Liver (tissue), 9 donors: ENCODE measurements around the gene TIFAB. TPM values are rescaled to one million over a fixed set of nuclear protein-coding genes. Genes with fewer than 3 reads are reported as not detected.

ENCODE experiments used
- DNase-seq: peaks from one replicate; pipeline ENCODE4 v3.0.0-alpha.2; 2017; ENCODE audit warnings: low spot score
- H3K27ac ChIP-seq, 2 donors: one replicate each; pipeline ENCODE4 v1.7.0; 2013; ENCODE audit warnings: inconsistent platforms in 2 of 2, low read length in 2 of 2, control low read depth in 1 of 2, low read depth in 1 of 2, mild to moderate bottlenecking in 1 of 2
- H3K27me3 ChIP-seq, 4 donors: one replicate each; pipeline versions ENCODE4 v1.6.1 to v1.7.0; 2013; ENCODE audit warnings: low read length in 3 of 4, inconsistent platforms in 1 of 4, mild to moderate bottlenecking in 1 of 4, moderate library complexity in 1 of 4; ENCODE audit not compliant: control insufficient read depth in 4 of 4, insufficient read depth in 4 of 4
- H3K36me3 ChIP-seq, 4 donors: one replicate each; pipeline versions ENCODE4 v1.6.1 to v1.7.0; 2013; ENCODE audit warnings: low read length in 3 of 4, mild to moderate bottlenecking in 3 of 4, low read depth in 1 of 4, moderate library complexity in 1 of 4; ENCODE audit not compliant: control insufficient read depth in 4 of 4, insufficient read depth in 3 of 4
- H3K4me1 ChIP-seq, 4 donors: one replicate each; pipeline versions ENCODE4 v1.6.1 to v1.7.0; 2013; ENCODE audit warnings: low read length in 3 of 4, mild to moderate bottlenecking in 3 of 4, moderate library complexity in 1 of 4; ENCODE audit not compliant: control insufficient read depth in 4 of 4, insufficient read depth in 4 of 4
- H3K4me3 ChIP-seq, 3 donors: one replicate each; pipeline versions ENCODE4 v1.6.1 to v1.7.0; 2013; ENCODE audit warnings: low read length in 3 of 3, control low read depth in 1 of 3, low read depth in 1 of 3, mild to moderate bottlenecking in 1 of 3
- H3K9ac ChIP-seq, 2 donors: one replicate each; pipeline ENCODE4 v1.7.0; 2013; ENCODE audit warnings: low read length in 2 of 2, mild to moderate bottlenecking in 2 of 2, moderate library complexity in 2 of 2, control low read depth in 1 of 2, low read depth in 1 of 2
- H3K9me3 ChIP-seq, 4 donors: one replicate each; pipeline versions ENCODE4 v1.6.1 to v1.7.0; 2013; ENCODE audit warnings: low read length in 3 of 4; ENCODE audit not compliant: control insufficient read depth in 4 of 4
- ATF3 ChIP-seq: IDR thresholded peaks from 2 replicates; pipeline ENCODE4 v1.6.1; 2016; ENCODE audit warnings: antibody characterized with exemption
- EGR1 ChIP-seq, 2 donors: IDR thresholded peaks; 2 replicates each; pipeline ENCODE4 v1.6.1; 2016 to 2018; ENCODE audit warnings: antibody characterized with exemption in 2 of 2, low read depth in 2 of 2
- FOXA1 ChIP-seq: IDR thresholded peaks from 2 replicates; pipeline ENCODE4 v1.6.1; 2016; ENCODE audit warnings: antibody characterized with exemption
- FOXA2 ChIP-seq: IDR thresholded peaks from 2 replicates; pipeline ENCODE4 v1.6.1; 2016; ENCODE audit warnings: antibody characterized with exemption
- GABPA ChIP-seq, 2 donors: IDR thresholded peaks in 1 of 2; conservative IDR thresholded peaks in 1 of 2; 2 replicates each; pipeline ENCODE4 v1.6.1; 2016; ENCODE audit warnings: antibody characterized with exemption in 2 of 2, mild to moderate bottlenecking in 1 of 2, moderate library complexity in 1 of 2
- HNF4A ChIP-seq, 2 donors: conservative IDR thresholded peaks; 2 replicates each; pipeline ENCODE4 v1.6.1; 2016; ENCODE audit warnings: antibody characterized with exemption in 2 of 2, mild to moderate bottlenecking in 2 of 2
- JUND ChIP-seq, 2 donors: IDR thresholded peaks; 2 replicates each; pipeline ENCODE4 v1.6.1; 2016; ENCODE audit warnings: antibody characterized with exemption in 2 of 2
- MAX ChIP-seq: IDR thresholded peaks from 2 replicates; pipeline ENCODE4 v1.6.1; 2016; ENCODE audit warnings: antibody characterized with exemption
- NR2F2 ChIP-seq: IDR thresholded peaks from 2 replicates; pipeline ENCODE4 v1.6.1; 2016; ENCODE audit warnings: antibody characterized with exemption
- RXRA ChIP-seq, 2 donors: IDR thresholded peaks; 2 replicates each; pipeline ENCODE4 v1.6.1; 2017 to 2018; ENCODE audit warnings: antibody characterized with exemption in 2 of 2, mild to moderate bottlenecking in 1 of 2
- SP1 ChIP-seq: IDR thresholded peaks from 2 replicates; pipeline ENCODE4 v1.6.1; 2018; ENCODE audit warnings: antibody characterized with exemption, mild to moderate bottlenecking
- TAF1 ChIP-seq: conservative IDR thresholded peaks from 2 replicates; pipeline ENCODE4 v1.6.1; 2016; ENCODE audit warnings: antibody characterized with exemption, mild to moderate bottlenecking
- YY1 ChIP-seq: IDR thresholded peaks from 2 replicates; pipeline ENCODE4 v1.6.1; 2016; ENCODE audit warnings: antibody characterized with exemption, mild to moderate bottlenecking
- WGBS: extraction: QIAGEN DNeasy Blood & Tissue Kit; methylation state at CpG from one replicate; pipeline ENCODE4 v1.1.7; 2013; 5-methylcytosine and 5-hydroxymethylcytosine counted together
- polyA plus RNA-seq, 2 donors: library from polyadenylated mRNA; stranded (reverse) in 1 of 2; unstranded in 1 of 2; fragments of 200-250 nt in 1 of 2; fragments of >200 nt in 1 of 2; fragmentation: Nextera tagmentation in 1 of 2; extraction: Ambion mirVana in 1 of 2; gene quantifications; one replicate each; pipeline versions ENCODE4 v1.2.1 to v1.2.3, GENCODE V29; 2013 to 2015
- total RNA-seq, 2 donors: library from RNA; depleted of rRNA; stranded (reverse); fragments of >200 nt; gene quantifications; one replicate each; pipeline ENCODE4 v1.2.3, GENCODE V29; 2014
- TF ChIP-seq, protein P1 (sequence below): fragments of 150-350 bp; IDR thresholded peaks from 2 replicates; pipeline ENCODE4 v1.5.1; 2017; ENCODE audit warnings: improper control_type of control experiment, low read depth, low read length; ENCODE audit not compliant: missing input control
- TF ChIP-seq, protein P2 (sequence below): IDR thresholded peaks from 2 replicates; pipeline ENCODE4 v1.6.1; 2016; ENCODE audit warnings: antibody characterized with exemption
- donor health status: healthy.
- donor health status: healthy.
- donor health status: healthy.
- donor health status: healthy.
- donor health status: healthy.

Gene TIFAB
- total and polyA plus RNA-seq, 4 donors: 0.02 to 0.47 TPM; not detected in 2

- no peak overlapping the region for H3K4me3 ChIP-seq
- peaks cover 2 to 21% (median 15%) of the 10 kb centered on the region in 4 donors for H3K27me3 ChIP-seq
- H3K9me3 ChIP-seq: no peaks in the 10 kb centered on the region
- no peak for TF ChIP-seq FOXA2
- TF ChIP-seq YY1: no peak
- TF ChIP-seq, protein P1, sequence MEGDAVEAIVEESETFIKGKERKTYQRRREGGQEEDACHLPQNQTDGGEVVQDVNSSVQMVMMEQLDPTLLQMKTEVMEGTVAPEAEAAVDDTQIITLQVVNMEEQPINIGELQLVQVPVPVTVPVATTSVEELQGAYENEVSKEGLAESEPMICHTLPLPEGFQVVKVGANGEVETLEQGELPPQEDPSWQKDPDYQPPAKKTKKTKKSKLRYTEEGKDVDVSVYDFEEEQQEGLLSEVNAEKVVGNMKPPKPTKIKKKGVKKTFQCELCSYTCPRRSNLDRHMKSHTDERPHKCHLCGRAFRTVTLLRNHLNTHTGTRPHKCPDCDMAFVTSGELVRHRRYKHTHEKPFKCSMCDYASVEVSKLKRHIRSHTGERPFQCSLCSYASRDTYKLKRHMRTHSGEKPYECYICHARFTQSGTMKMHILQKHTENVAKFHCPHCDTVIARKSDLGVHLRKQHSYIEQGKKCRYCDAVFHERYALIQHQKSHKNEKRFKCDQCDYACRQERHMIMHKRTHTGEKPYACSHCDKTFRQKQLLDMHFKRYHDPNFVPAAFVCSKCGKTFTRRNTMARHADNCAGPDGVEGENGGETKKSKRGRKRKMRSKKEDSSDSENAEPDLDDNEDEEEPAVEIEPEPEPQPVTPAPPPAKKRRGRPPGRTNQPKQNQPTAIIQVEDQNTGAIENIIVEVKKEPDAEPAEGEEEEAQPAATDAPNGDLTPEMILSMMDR: no peak
- no peak for TF ChIP-seq HNF4A (conservative IDR thresholded peaks at IDR 0.05)
- TF ChIP-seq RXRA (IDR thresholded peaks at IDR 0.05): no peak
- no peak for TF ChIP-seq TAF1
- no peak for TF ChIP-seq GABPA (IDR thresholded peaks at IDR 0.05 in 1 of 2, conservative IDR thresholded peaks at IDR 0.05 in 1 of 2)
- no peak for TF ChIP-seq FOXA1
- TF ChIP-seq MAX: no peak
- TF ChIP-seq, protein P2, sequence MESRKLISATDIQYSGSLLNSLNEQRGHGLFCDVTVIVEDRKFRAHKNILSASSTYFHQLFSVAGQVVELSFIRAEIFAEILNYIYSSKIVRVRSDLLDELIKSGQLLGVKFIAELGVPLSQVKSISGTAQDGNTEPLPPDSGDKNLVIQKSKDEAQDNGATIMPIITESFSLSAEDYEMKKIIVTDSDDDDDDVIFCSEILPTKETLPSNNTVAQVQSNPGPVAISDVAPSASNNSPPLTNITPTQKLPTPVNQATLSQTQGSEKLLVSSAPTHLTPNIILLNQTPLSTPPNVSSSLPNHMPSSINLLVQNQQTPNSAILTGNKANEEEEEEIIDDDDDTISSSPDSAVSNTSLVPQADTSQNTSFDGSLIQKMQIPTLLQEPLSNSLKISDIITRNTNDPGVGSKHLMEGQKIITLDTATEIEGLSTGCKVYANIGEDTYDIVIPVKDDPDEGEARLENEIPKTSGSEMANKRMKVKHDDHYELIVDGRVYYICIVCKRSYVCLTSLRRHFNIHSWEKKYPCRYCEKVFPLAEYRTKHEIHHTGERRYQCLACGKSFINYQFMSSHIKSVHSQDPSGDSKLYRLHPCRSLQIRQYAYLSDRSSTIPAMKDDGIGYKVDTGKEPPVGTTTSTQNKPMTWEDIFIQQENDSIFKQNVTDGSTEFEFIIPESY: no peak
- TF ChIP-seq SP1: no peak
- TF ChIP-seq JUND (IDR thresholded peaks at IDR 0.05): no peak
- no peak for TF ChIP-seq ATF3
- no peak for TF ChIP-seq NR2F2
- no peak for TF ChIP-seq EGR1 (IDR thresholded peaks at IDR 0.05; ENCODE audit: low read depth in 2 of 2)
- no peak for DNase-seq
- peaks cover 2 to 19% (median 13%) of the 10 kb centered on the region in 4 donors for H3K4me1 ChIP-seq
- 30% methylated on average over 11 of the region's 11 CpGs for WGBS
- H3K9ac ChIP-seq: no peak overlapping the region
- no peaks in the 10 kb centered on the region for H3K36me3 ChIP-seq
- no peak overlapping the region for H3K27ac ChIP-seq
Measured at GRCh38 chr5:135487839-135488514, 35.8 kb upstream of the TIFAB start.

GRCh38 chr5:135487037-135487395 lies 34.9 kb upstream of the TIFAB start:
- DNase-seq: no peak
- peaks cover 2 to 21% (median 12%) of the 10 kb centered on the region in 4 donors for H3K27me3 ChIP-seq
- peaks cover 2 to 19% (median 13%) of the 10 kb centered on the region in 4 donors for H3K4me1 ChIP-seq
- H3K27ac ChIP-seq: no peak overlapping the region
- no peaks in the 10 kb centered on the region for H3K36me3 ChIP-seq
- no peak for TF ChIP-seq HNF4A (conservative IDR thresholded peaks at IDR 0.05)
- no peak for TF ChIP-seq JUND (IDR thresholded peaks at IDR 0.05)
- no peak for TF ChIP-seq MAX
- TF ChIP-seq, protein P2: no peak
- no peak for TF ChIP-seq FOXA2
- no peak for TF ChIP-seq YY1
- TF ChIP-seq, protein P1: no peak
- TF ChIP-seq TAF1: no peak
- TF ChIP-seq SP1: no peak
- H3K9ac ChIP-seq: no peak overlapping the region
- H3K9me3 ChIP-seq: no peaks in the 10 kb centered on the region
- H3K4me3 ChIP-seq: no peak overlapping the region
- WGBS: 61% methylated on average over 1 of the region's 1 CpG
